B cell (primary cell): ENCODE measurements around the gene DMXL2.

Experiments used
- EZH2 ChIP-seq: IDR thresholded peaks from 2 replicates; pipeline ENCODE4 v1.6.1; 2012; ENCODE audit warnings: borderline replicate concordance, low read depth, mild to moderate bottlenecking, moderate library complexity, low read length; ENCODE audit not compliant: insufficient read depth, poor library complexity, severe bottlenecking
- TF ChIP-seq, protein P1 (sequence below): fragments of 200-600 bp; IDR thresholded peaks from one replicate; pipeline ENCODE4 v1.8.0; 2022; ENCODE audit warnings: antibody characterized with exemption, mild to moderate bottlenecking

DNA sequence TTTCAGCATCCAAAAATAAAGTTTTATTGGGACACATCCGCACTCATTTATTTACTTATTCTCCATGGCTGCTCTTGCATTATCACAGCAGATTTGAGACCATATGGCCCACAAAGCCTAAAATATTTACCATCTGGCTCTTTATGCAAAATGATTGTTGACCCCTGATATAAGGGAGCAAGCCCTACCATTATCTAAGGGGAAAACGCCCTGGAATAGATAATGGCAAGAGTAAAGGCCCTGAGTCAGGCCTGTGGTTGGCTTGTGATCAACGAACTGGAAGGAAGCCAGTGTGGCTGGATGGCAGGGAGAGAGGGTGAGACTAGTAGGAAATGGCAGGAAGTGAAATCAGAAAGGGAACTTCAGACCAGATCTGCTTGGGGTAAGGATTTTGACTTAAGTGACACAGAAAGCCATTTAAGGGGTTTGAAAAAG lies 24.6 kb upstream of the DMXL2 start:
- TF ChIP-seq, protein P1, sequence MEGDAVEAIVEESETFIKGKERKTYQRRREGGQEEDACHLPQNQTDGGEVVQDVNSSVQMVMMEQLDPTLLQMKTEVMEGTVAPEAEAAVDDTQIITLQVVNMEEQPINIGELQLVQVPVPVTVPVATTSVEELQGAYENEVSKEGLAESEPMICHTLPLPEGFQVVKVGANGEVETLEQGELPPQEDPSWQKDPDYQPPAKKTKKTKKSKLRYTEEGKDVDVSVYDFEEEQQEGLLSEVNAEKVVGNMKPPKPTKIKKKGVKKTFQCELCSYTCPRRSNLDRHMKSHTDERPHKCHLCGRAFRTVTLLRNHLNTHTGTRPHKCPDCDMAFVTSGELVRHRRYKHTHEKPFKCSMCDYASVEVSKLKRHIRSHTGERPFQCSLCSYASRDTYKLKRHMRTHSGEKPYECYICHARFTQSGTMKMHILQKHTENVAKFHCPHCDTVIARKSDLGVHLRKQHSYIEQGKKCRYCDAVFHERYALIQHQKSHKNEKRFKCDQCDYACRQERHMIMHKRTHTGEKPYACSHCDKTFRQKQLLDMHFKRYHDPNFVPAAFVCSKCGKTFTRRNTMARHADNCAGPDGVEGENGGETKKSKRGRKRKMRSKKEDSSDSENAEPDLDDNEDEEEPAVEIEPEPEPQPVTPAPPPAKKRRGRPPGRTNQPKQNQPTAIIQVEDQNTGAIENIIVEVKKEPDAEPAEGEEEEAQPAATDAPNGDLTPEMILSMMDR, result no peak
- TF ChIP-seq EZH2, result no peak
